Mucosa of stomach (tissue), 1 donor: ENCODE data around the gene NRDC.

ENCODE experiments used
- H3K27me3 ChIP-seq: one replicate; pipeline ENCODE4 v1.7.0; 2013; ENCODE audit warnings: mild to moderate bottlenecking, low read length; ENCODE audit not compliant: control insufficient read depth, insufficient read depth
- H3K36me3 ChIP-seq: one replicate; pipeline ENCODE4 v1.7.0; 2013; ENCODE audit warnings: low read length; ENCODE audit not compliant: control insufficient read depth, insufficient read depth
- H3K4me1 ChIP-seq: one replicate; pipeline ENCODE4 v1.7.0; 2013; ENCODE audit warnings: mild to moderate bottlenecking, low read length; ENCODE audit not compliant: control insufficient read depth, insufficient read depth
- H3K4me3 ChIP-seq: one replicate; pipeline ENCODE4 v1.7.0; 2013; ENCODE audit warnings: low read length
- H3K9ac ChIP-seq: one replicate; pipeline ENCODE4 v1.7.0; 2013; ENCODE audit warnings: mild to moderate bottlenecking, low read length, moderate library complexity
- H3K9me3 ChIP-seq: one replicate; pipeline ENCODE4 v1.7.0; 2013; ENCODE audit warnings: mild to moderate bottlenecking, low read length, moderate library complexity; ENCODE audit not compliant: control insufficient read depth
- donor health status: Pancreatic carcinoma.

NRDC gene

GRCh38 chr1:51853360-51853759 lies 25.2 kb downstream of the NRDC start:
- Histone ChIP-seq H3K27me3 (no peaks in the 10 kb centered on the region), H3K9ac (no peak overlapping the region), H3K36me3 (no peaks in the 10 kb centered on the region), H3K4me3 (no peak overlapping the region), H3K9me3 (no peaks in the 10 kb centered on the region), H3K4me1 (peaks cover 7% of the 10 kb centered on the region)

GRCh38 chr1:51851882-51852396 lies 26.6 kb downstream of the NRDC start:
- no peak overlapping the region for H3K9ac ChIP-seq
- H3K27me3 ChIP-seq = no peaks in the 10 kb centered on the region
- no peak overlapping the region for H3K4me3 ChIP-seq
- no peaks in the 10 kb centered on the region for H3K9me3 ChIP-seq
- peaks cover 7% of the 10 kb centered on the region for H3K4me1 ChIP-seq
- no peaks in the 10 kb centered on the region for H3K36me3 ChIP-seq

GRCh38 chr1:51850420-51851223 lies 27.9 kb downstream of the NRDC start:
- Histone ChIP-seq H3K4me3 (no peak overlapping the region), H3K4me1 (peaks cover 7% of the 10 kb centered on the region), H3K9ac (no peak overlapping the region), H3K9me3 (no peaks in the 10 kb centered on the region), H3K27me3 (no peaks in the 10 kb centered on the region), H3K36me3 (no peaks in the 10 kb centered on the region)

GRCh38 chr1:51847294-51847920 lies 31.1 kb downstream of the NRDC start:
- no peak overlapping the region for H3K9ac ChIP-seq
- H3K9me3 ChIP-seq = no peaks in the 10 kb centered on the region
- no peaks in the 10 kb centered on the region for H3K36me3 ChIP-seq
- no peaks in the 10 kb centered on the region for H3K27me3 ChIP-seq
- H3K4me3 ChIP-seq = no peak overlapping the region
- H3K4me1 ChIP-seq = peaks cover 7% of the 10 kb centered on the region

GRCh38 chr1:51843948-51844347 lies 34.6 kb downstream of the NRDC start:
- H3K4me1 ChIP-seq = peaks cover 7% of the 10 kb centered on the region
- no peaks in the 10 kb centered on the region for H3K36me3 ChIP-seq
- H3K9ac ChIP-seq = no peak overlapping the region
- H3K9me3 ChIP-seq = no peaks in the 10 kb centered on the region
- H3K4me3 ChIP-seq = no peak overlapping the region
- no peaks in the 10 kb centered on the region for H3K27me3 ChIP-seq

GRCh38 chr1:51842261-51842660 lies 36.3 kb downstream of the NRDC start:
- H3K27me3 ChIP-seq = no peaks in the 10 kb centered on the region
- no peaks in the 10 kb centered on the region for H3K36me3 ChIP-seq
- no peak overlapping the region for H3K9ac ChIP-seq
- no peaks in the 10 kb centered on the region for H3K9me3 ChIP-seq
- no peak overlapping the region for H3K4me3 ChIP-seq
- H3K4me1 ChIP-seq = peaks cover 7% of the 10 kb centered on the region

GRCh38 chr1:51840743-51841461 lies 37.6 kb downstream of the NRDC start:
- H3K9ac ChIP-seq = no peak overlapping the region
- H3K4me3 ChIP-seq = no peak overlapping the region
- no peaks in the 10 kb centered on the region for H3K9me3 ChIP-seq
- no peaks in the 10 kb centered on the region for H3K36me3 ChIP-seq
- peaks cover 7% of the 10 kb centered on the region for H3K4me1 ChIP-seq
- no peaks in the 10 kb centered on the region for H3K27me3 ChIP-seq

GRCh38 chr1:51840182-51840581 lies 38.3 kb downstream of the NRDC start:
- Histone ChIP-seq H3K36me3 (no peaks in the 10 kb centered on the region), H3K4me3 (no peak overlapping the region), H3K4me1 (peaks cover 7% of the 10 kb centered on the region), H3K9me3 (no peaks in the 10 kb centered on the region), H3K9ac (no peak overlapping the region), H3K27me3 (no peaks in the 10 kb centered on the region)

GRCh38 chr1:51839094-51839493 lies 39.4 kb downstream of the NRDC start:
- Histone ChIP-seq H3K4me3 (no peak overlapping the region), H3K9me3 (no peaks in the 10 kb centered on the region), H3K9ac (no peak overlapping the region), H3K4me1 (peaks cover 7% of the 10 kb centered on the region), H3K27me3 (no peaks in the 10 kb centered on the region), H3K36me3 (no peaks in the 10 kb centered on the region)

- Histone ChIP-seq H3K4me1 (peaks cover 5% of the 10 kb centered on the region), H3K9ac (no peak overlapping the region), H3K36me3 (no peaks in the 10 kb centered on the region), H3K9me3 (no peaks in the 10 kb centered on the region), H3K4me3 (no peak overlapping the region), H3K27me3 (no peaks in the 10 kb centered on the region)
Observed at GRCh38 chr1:51837243-51837642, 41.3 kb downstream of the NRDC start.

GRCh38 chr1:51833700-51834099 lies 44.8 kb downstream of the NRDC start:
- Histone ChIP-seq H3K36me3 (no peaks in the 10 kb centered on the region), H3K9ac (no peak overlapping the region), H3K9me3 (no peaks in the 10 kb centered on the region), H3K27me3 (no peaks in the 10 kb centered on the region), H3K4me1 (no peaks in the 10 kb centered on the region), H3K4me3 (no peak overlapping the region)

GRCh38 chr1:51829058-51829457 lies 49.5 kb downstream of the NRDC start:
- no peak overlapping the region for H3K9ac ChIP-seq
- H3K9me3 ChIP-seq = no peaks in the 10 kb centered on the region
- H3K36me3 ChIP-seq = peaks cover 4% of the 10 kb centered on the region
- H3K4me3 ChIP-seq = no peak overlapping the region
- H3K27me3 ChIP-seq = no peaks in the 10 kb centered on the region
- no peaks in the 10 kb centered on the region for H3K4me1 ChIP-seq
